ENCODE measurements around the gene ZSCAN10. TPM values are rescaled to one million over a fixed set of nuclear protein-coding genes. Genes with fewer than 3 reads are reported as not detected.

The ZSCAN10 gene
- total RNA-seq, 1 donor from 2014 or later = 0.74 TPM

GRCh38 chr16:3065742-3066439, 33.2 kb downstream of the ZSCAN10 start:
- TF ChIP-seq CTCF (IDR thresholded peaks at IDR 0.05; ENCODE audit: partially characterized antibody, unreplicated experiment) = no peak
- Mint-ChIP-seq H3K36me3 (ENCODE audit: unreplicated experiment) (no peaks in the 10 kb centered on the region), H3K27ac (ENCODE audit: unreplicated experiment) (no peak overlapping the region), H3K9me3 (ENCODE audit: unreplicated experiment) (peaks cover 4% of the 10 kb centered on the region), H3K4me1 (ENCODE audit: low read depth, unreplicated experiment) (no peaks in the 10 kb centered on the region), H3K27me3 (ENCODE audit: unreplicated experiment) (peaks cover 1% of the 10 kb centered on the region), H3K4me3 (ENCODE audit: unreplicated experiment) (no peak overlapping the region)
- no peak for DNase-seq

- Mint-ChIP-seq H3K27me3 (ENCODE audit: unreplicated experiment) (peaks cover 1% of the 10 kb centered on the region), H3K4me3 (ENCODE audit: unreplicated experiment) (no peak within 1 kb of the TSS), H3K4me1 (ENCODE audit: low read depth, unreplicated experiment) (no peaks in the 10 kb centered on the region), H3K27ac (ENCODE audit: unreplicated experiment) (no peak within 1 kb of the TSS), H3K9me3 (ENCODE audit: unreplicated experiment) (peaks cover 5% of the 10 kb centered on the region), H3K36me3 (ENCODE audit: unreplicated experiment) (no peaks in the 10 kb centered on the region)
- no peak for TF ChIP-seq CTCF (IDR thresholded peaks at IDR 0.05; ENCODE audit: partially characterized antibody, unreplicated experiment)
- no peak for DNase-seq
Observed at GRCh38 chr16:3065069-3065741, 33.9 kb downstream of the ZSCAN10 start, which contains the start of gene IL32. Gene IL32, plus strand, starts transcription at chr16:3065640. Its CDS starts 172 bp downstream, at chr16:3065812.

DNA sequence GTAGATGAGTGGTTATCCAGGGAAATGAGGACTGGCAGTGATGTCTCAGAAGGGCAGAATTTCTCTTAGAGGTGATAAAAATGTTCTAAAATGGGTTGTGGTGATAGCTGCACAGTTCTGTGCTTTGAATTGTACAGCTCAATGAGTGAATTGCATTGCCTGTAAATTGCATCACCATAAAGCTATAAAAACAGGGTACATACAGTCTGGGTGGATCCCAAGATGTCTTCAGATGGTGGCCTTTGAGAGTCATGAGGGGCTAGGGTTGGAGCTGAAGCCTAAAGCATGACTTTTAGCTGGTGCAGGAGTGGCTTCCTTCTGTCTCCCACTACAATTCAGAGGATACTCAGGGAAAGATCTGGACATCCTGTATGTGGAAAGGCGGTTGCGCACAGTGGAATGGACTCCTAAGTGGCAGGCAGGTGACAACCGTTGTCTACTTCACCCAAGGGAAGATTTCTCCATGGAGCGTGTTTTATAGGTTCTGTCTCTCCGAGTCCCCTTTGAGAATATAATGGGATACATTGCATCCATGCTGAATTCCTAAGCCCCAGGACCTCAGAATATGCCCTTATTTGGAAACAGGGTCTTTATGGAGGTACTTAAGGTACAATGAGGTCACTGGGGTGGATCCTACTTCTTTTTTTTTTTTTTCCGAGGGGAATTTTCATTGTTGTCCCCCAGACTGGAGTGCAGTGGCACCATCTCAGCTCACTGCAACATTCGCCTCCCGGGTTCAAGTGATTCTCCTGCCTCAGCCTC, 35.3 kb downstream of the ZSCAN10 start:
- H3K9me3 Mint-ChIP-seq (ENCODE audit: unreplicated experiment) = peaks cover 6% of the 10 kb centered on the region
- DNase-seq = no peak
- no peak overlapping the region for H3K4me3 Mint-ChIP-seq (ENCODE audit: unreplicated experiment)
- no peaks in the 10 kb centered on the region for H3K4me1 Mint-ChIP-seq (ENCODE audit: low read depth, unreplicated experiment)
- H3K36me3 Mint-ChIP-seq (ENCODE audit: unreplicated experiment) = no peaks in the 10 kb centered on the region
- no peak for TF ChIP-seq CTCF (IDR thresholded peaks at IDR 0.05; ENCODE audit: partially characterized antibody, unreplicated experiment)
- peaks cover 5% of the 10 kb centered on the region for H3K27me3 Mint-ChIP-seq (ENCODE audit: unreplicated experiment)
- H3K27ac Mint-ChIP-seq (ENCODE audit: unreplicated experiment) = no peak overlapping the region

GRCh38 chr16:3062553-3062952, 36.5 kb downstream of the ZSCAN10 start:
- Mint-ChIP-seq H3K36me3 (ENCODE audit: unreplicated experiment) (no peaks in the 10 kb centered on the region), H3K27me3 (ENCODE audit: unreplicated experiment) (peaks cover 5% of the 10 kb centered on the region), H3K27ac (ENCODE audit: unreplicated experiment) (no peak overlapping the region), H3K4me3 (ENCODE audit: unreplicated experiment) (no peak overlapping the region), H3K4me1 (ENCODE audit: low read depth, unreplicated experiment) (no peaks in the 10 kb centered on the region), H3K9me3 (ENCODE audit: unreplicated experiment) (peaks cover 6% of the 10 kb centered on the region)
- TF ChIP-seq CTCF (IDR thresholded peaks at IDR 0.05; ENCODE audit: partially characterized antibody, unreplicated experiment) = no peak
- no peak for DNase-seq
